ENCODE data around the gene SUSD3. TPM values are rescaled to one million over a fixed set of nuclear protein-coding genes. Genes with fewer than 3 reads are reported as not detected.
A peak's percentile ranks its signal among the peaks of the same experiment; 100 is the strongest.

The SUSD3 gene
- total RNA-seq, 1 experiment from 2014 or later: 11.9 TPM

- POLR2A ChIA-PET: no interaction called here
- H3K4me3 Mint-ChIP-seq: no peak overlapping the region
- peak; percentile 4 for DNase-seq (ENCODE audit: low spot score)
Observed at GRCh38 chr9:93124793-93125192, 66.3 kb downstream of the SUSD3 start.

More at GRCh38 chr9:93124793-93125192, 66.3 kb downstream of the SUSD3 start:
- Mint-ChIP-seq H3K36me3 (peaks cover 7% of the 10 kb centered on the region), H3K9me3 (no peaks in the 10 kb centered on the region), H3K27ac (0 out of 2 replicates have a peak overlapping the region, but pooled peaks have one; percentile 26), H3K27me3 (ENCODE audit: low read depth) (no peaks in the 10 kb centered on the region), H3K4me1 (peaks cover 20% of the 10 kb centered on the region)
- no peak for ATAC-seq
- TF ChIP-seq, protein P1, sequence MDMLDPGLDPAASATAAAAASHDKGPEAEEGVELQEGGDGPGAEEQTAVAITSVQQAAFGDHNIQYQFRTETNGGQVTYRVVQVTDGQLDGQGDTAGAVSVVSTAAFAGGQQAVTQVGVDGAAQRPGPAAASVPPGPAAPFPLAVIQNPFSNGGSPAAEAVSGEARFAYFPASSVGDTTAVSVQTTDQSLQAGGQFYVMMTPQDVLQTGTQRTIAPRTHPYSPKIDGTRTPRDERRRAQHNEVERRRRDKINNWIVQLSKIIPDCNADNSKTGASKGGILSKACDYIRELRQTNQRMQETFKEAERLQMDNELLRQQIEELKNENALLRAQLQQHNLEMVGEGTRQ (CRISPR knock-in tag; IDR thresholded peaks at IDR 0.05): no peak
- TF ChIP-seq, protein P2, sequence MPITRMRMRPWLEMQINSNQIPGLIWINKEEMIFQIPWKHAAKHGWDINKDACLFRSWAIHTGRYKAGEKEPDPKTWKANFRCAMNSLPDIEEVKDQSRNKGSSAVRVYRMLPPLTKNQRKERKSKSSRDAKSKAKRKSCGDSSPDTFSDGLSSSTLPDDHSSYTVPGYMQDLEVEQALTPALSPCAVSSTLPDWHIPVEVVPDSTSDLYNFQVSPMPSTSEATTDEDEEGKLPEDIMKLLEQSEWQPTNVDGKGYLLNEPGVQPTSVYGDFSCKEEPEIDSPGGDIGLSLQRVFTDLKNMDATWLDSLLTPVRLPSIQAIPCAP (CRISPR knock-in tag; IDR thresholded peaks at IDR 0.05): no peak
- TF ChIP-seq FOXP1 (CRISPR knock-in tag; IDR thresholded peaks at IDR 0.05; ENCODE audit: borderline replicate concordance): no peak
- TF ChIP-seq, protein P3, sequence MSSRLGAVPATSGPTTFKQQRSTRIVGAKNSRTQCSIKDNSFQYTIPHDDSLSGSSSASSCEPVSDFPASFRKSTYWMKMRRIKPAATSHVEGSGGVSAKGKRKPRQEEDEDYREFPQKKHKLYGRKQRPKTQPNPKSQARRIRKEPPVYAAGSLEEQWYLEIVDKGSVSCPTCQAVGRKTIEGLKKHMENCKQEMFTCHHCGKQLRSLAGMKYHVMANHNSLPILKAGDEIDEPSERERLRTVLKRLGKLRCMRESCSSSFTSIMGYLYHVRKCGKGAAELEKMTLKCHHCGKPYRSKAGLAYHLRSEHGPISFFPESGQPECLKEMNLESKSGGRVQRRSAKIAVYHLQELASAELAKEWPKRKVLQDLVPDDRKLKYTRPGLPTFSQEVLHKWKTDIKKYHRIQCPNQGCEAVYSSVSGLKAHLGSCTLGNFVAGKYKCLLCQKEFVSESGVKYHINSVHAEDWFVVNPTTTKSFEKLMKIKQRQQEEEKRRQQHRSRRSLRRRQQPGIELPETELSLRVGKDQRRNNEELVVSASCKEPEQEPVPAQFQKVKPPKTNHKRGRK (CRISPR knock-in tag; IDR thresholded peaks at IDR 0.05; ENCODE audit: borderline replicate concordance): no peak
- TF ChIP-seq RORB (CRISPR knock-in tag; IDR thresholded peaks at IDR 0.05): no peak
- TF ChIP-seq, protein P4, sequence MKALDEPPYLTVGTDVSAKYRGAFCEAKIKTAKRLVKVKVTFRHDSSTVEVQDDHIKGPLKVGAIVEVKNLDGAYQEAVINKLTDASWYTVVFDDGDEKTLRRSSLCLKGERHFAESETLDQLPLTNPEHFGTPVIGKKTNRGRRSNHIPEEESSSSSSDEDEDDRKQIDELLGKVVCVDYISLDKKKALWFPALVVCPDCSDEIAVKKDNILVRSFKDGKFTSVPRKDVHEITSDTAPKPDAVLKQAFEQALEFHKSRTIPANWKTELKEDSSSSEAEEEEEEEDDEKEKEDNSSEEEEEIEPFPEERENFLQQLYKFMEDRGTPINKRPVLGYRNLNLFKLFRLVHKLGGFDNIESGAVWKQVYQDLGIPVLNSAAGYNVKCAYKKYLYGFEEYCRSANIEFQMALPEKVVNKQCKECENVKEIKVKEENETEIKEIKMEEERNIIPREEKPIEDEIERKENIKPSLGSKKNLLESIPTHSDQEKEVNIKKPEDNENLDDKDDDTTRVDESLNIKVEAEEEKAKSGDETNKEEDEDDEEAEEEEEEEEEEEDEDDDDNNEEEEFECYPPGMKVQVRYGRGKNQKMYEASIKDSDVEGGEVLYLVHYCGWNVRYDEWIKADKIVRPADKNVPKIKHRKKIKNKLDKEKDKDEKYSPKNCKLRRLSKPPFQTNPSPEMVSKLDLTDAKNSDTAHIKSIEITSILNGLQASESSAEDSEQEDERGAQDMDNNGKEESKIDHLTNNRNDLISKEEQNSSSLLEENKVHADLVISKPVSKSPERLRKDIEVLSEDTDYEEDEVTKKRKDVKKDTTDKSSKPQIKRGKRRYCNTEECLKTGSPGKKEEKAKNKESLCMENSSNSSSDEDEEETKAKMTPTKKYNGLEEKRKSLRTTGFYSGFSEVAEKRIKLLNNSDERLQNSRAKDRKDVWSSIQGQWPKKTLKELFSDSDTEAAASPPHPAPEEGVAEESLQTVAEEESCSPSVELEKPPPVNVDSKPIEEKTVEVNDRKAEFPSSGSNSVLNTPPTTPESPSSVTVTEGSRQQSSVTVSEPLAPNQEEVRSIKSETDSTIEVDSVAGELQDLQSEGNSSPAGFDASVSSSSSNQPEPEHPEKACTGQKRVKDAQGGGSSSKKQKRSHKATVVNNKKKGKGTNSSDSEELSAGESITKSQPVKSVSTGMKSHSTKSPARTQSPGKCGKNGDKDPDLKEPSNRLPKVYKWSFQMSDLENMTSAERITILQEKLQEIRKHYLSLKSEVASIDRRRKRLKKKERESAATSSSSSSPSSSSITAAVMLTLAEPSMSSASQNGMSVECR (CRISPR knock-in tag; IDR thresholded peaks at IDR 0.05; ENCODE audit: borderline replicate concordance): no peak
- TF ChIP-seq CBFB (CRISPR knock-in tag; IDR thresholded peaks at IDR 0.05; ENCODE audit: low read depth): no peak
- no peak for TF ChIP-seq NFYB (CRISPR knock-in tag; conservative IDR thresholded peaks at IDR 0.05; ENCODE audit: low read depth)
- TF ChIP-seq HMGXB4 (CRISPR knock-in tag; IDR thresholded peaks at IDR 0.05): no peak
- no peak for TF ChIP-seq RELA (CRISPR knock-in tag; IDR thresholded peaks at IDR 0.05; ENCODE audit: borderline replicate concordance)
- no peak for TF ChIP-seq MXD4 (CRISPR knock-in tag; IDR thresholded peaks at IDR 0.05; ENCODE audit: borderline replicate concordance)
- TF ChIP-seq JUN (CRISPR knock-in tag; IDR thresholded peaks at IDR 0.05): no peak
- TF ChIP-seq, protein P5, sequence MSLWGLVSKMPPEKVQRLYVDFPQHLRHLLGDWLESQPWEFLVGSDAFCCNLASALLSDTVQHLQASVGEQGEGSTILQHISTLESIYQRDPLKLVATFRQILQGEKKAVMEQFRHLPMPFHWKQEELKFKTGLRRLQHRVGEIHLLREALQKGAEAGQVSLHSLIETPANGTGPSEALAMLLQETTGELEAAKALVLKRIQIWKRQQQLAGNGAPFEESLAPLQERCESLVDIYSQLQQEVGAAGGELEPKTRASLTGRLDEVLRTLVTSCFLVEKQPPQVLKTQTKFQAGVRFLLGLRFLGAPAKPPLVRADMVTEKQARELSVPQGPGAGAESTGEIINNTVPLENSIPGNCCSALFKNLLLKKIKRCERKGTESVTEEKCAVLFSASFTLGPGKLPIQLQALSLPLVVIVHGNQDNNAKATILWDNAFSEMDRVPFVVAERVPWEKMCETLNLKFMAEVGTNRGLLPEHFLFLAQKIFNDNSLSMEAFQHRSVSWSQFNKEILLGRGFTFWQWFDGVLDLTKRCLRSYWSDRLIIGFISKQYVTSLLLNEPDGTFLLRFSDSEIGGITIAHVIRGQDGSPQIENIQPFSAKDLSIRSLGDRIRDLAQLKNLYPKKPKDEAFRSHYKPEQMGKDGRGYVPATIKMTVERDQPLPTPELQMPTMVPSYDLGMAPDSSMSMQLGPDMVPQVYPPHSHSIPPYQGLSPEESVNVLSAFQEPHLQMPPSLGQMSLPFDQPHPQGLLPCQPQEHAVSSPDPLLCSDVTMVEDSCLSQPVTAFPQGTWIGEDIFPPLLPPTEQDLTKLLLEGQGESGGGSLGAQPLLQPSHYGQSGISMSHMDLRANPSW (CRISPR knock-in tag; conservative IDR thresholded peaks at IDR 0.05; ENCODE audit: low read depth): no peak
- TF ChIP-seq, protein P6, sequence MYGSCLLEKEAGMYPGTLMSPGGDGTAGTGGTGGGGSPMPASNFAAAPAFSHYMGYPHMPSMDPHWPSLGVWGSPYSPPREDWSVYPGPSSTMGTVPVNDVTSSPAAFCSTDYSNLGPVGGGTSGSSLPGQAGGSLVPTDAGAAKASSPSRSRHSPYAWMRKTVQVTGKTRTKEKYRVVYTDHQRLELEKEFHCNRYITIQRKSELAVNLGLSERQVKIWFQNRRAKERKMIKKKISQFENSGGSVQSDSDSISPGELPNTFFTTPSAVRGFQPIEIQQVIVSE (CRISPR knock-in tag; IDR thresholded peaks at IDR 0.05; ENCODE audit: borderline replicate concordance): no peak
- CTCF ChIA-PET: interaction anchor here (1.7 kb wide), 1 partner anchor 16 kb away, joined by 8 read pairs; no protein-coding TSS in a partner anchor
